ENCODE results near the gene ADAMTS9. TPM values are rescaled to one million over a fixed set of nuclear protein-coding genes. Genes with fewer than 3 reads are reported as not detected.

The ADAMTS9 gene
- total RNA-seq = 11.7 TPM
- long read RNA-seq, full-length matches to known transcripts = 2 of 10 reads
- long read RNA-seq, partial matches to known transcripts = 2 of 10 reads
- long read RNA-seq, other reads (novel, unspliced or antisense) = 6 of 10 reads

- no peaks in the 10 kb centered on the region for H3K4me1 ChIP-seq
- peak within 1 kb of the TSS; percentile 95 for H3K27ac ChIP-seq
- peak; percentile 77 for DNase-seq
- H3K9me3 ChIP-seq = no peaks in the 10 kb centered on the region
- no peaks in the 10 kb centered on the region for H3K36me3 ChIP-seq
- peak; percentile 64 to 71 for ATAC-seq
- no peak for TF ChIP-seq CTCF (IDR thresholded peaks at IDR 0.05)
- H3K27me3 ChIP-seq (ENCODE audit: low read depth) = no peaks in the 10 kb centered on the region
- peak within 1 kb of the TSS; percentile 70 for H3K4me3 ChIP-seq
- intact Hi-C loops (cut with DNase I) = no loop called here
These were observed at the start of gene ADAMTS9 for GRCh38 chr3:64687781-64688604. Gene ADAMTS9 (minus strand): TSS chr3:64688000. CDS start chr3:64687657, 343 bp downstream.

- DNase-seq = no peak
- no peak overlapping the region for H3K4me3 ChIP-seq
- H3K36me3 ChIP-seq = no peaks in the 10 kb centered on the region
- TF ChIP-seq CTCF (IDR thresholded peaks at IDR 0.05) = no peak
- no peaks in the 10 kb centered on the region for H3K9me3 ChIP-seq
- H3K27ac ChIP-seq = no peak overlapping the region
- H3K4me1 ChIP-seq = peaks cover 8% of the 10 kb centered on the region
- no peaks in the 10 kb centered on the region for H3K27me3 ChIP-seq (ENCODE audit: low read depth)
- ATAC-seq = no peak
- intact Hi-C loops (cut with DNase I) = no loop called here
These were observed 44.8 kb upstream of the ADAMTS9 start for GRCh38 chr3:64732576-64732975.

- intact Hi-C loops (cut with DNase I) = no loop called here
- H3K4me1 ChIP-seq = peaks cover 8% of the 10 kb centered on the region
- H3K36me3 ChIP-seq = no peaks in the 10 kb centered on the region
- TF ChIP-seq CTCF (IDR thresholded peaks at IDR 0.05) = no peak
- no peak for ATAC-seq
- no peak overlapping the region for H3K4me3 ChIP-seq
- no peak for DNase-seq
- H3K9me3 ChIP-seq = no peaks in the 10 kb centered on the region
- no peak overlapping the region for H3K27ac ChIP-seq
- H3K27me3 ChIP-seq (ENCODE audit: low read depth) = no peaks in the 10 kb centered on the region
These were observed 42.9 kb upstream of the ADAMTS9 start for GRCh38 chr3:64730681-64731080.

- Histone ChIP-seq H3K4me1 (peaks cover 8% of the 10 kb centered on the region), H3K36me3 (no peaks in the 10 kb centered on the region), H3K4me3 (no peak overlapping the region), H3K27ac (no peak overlapping the region), H3K9me3 (no peaks in the 10 kb centered on the region), H3K27me3 (ENCODE audit: low read depth) (no peaks in the 10 kb centered on the region)
- no peak for TF ChIP-seq CTCF (IDR thresholded peaks at IDR 0.05)
- intact Hi-C loops (cut with DNase I) = no loop called here
- DNase-seq (no peak), ATAC-seq (no peak)
These were observed 41.2 kb upstream of the ADAMTS9 start for GRCh38 chr3:64728994-64729393.

- intact Hi-C loops (cut with DNase I) = no loop called here
- Histone ChIP-seq H3K4me3 (no peak overlapping the region), H3K36me3 (no peaks in the 10 kb centered on the region), H3K9me3 (no peaks in the 10 kb centered on the region), H3K4me1 (peaks cover 8% of the 10 kb centered on the region), H3K27me3 (ENCODE audit: low read depth) (no peaks in the 10 kb centered on the region), H3K27ac (no peak overlapping the region)
- no peak for TF ChIP-seq CTCF (IDR thresholded peaks at IDR 0.05)
- no peak for DNase-seq
- no peak for ATAC-seq
These were observed 40.6 kb upstream of the ADAMTS9 start for GRCh38 chr3:64728428-64728827.

Measured in lower lobe of right lung (tissue), 2 donors.